ENCODE data around the gene MMRN1.

The MMRN1 gene

GRCh38 chr4:89981789-89982334, 87.2 kb downstream of the MMRN1 start:
- no peak for TF ChIP-seq CTCF (IDR thresholded peaks at IDR 0.05; ENCODE audit: low read depth, low read length, poor library complexity, severe bottlenecking)
- H3K4me1 ChIP-seq (ENCODE audit: control insufficient read depth, low read length): no peaks in the 10 kb centered on the region
- no peaks in the 10 kb centered on the region for H3K27me3 ChIP-seq (ENCODE audit: control insufficient read depth, low read length)

GRCh38 chr4:89988268-89988667, 93.6 kb downstream of the MMRN1 start:
- H3K4me1 ChIP-seq (ENCODE audit: control insufficient read depth, low read length): no peaks in the 10 kb centered on the region
- H3F3A ChIP-seq (ENCODE audit: control insufficient read depth, insufficient read depth): no peaks in the 10 kb centered on the region
- H3K4me3 ChIP-seq (ENCODE audit: low read length): no peak overlapping the region
- H3K4me2 ChIP-seq (ENCODE audit: low read length): no peak overlapping the region
- H3K9me3 ChIP-seq (ENCODE audit: control insufficient read depth, insufficient read depth, low read length): no peaks in the 10 kb centered on the region; the same call in 1 of the 2 replicates
- H3K9me2 ChIP-seq (replicated peaks; ENCODE audit: control insufficient read depth, low read length): no peaks in the 10 kb centered on the region
- H4K20me1 ChIP-seq (ENCODE audit: control insufficient read depth, insufficient read depth, low read depth, low read length): no peaks in the 10 kb centered on the region
- no peaks in the 10 kb centered on the region for H3K27me3 ChIP-seq (ENCODE audit: control insufficient read depth, low read length)
- TF ChIP-seq CTCF (IDR thresholded peaks at IDR 0.05; ENCODE audit: low read depth, low read length, poor library complexity, severe bottlenecking): no peak
- TF ChIP-seq EZH2phosphoT487 (IDR thresholded peaks at IDR 0.05; ENCODE audit: borderline replicate concordance, low read length): no peak
- no peaks in the 10 kb centered on the region for H3K36me3 ChIP-seq (ENCODE audit: control insufficient read depth, low read length)
- no peak overlapping the region for H3K27ac ChIP-seq (ENCODE audit: low read depth, low read length)
- H3K79me2 ChIP-seq (ENCODE audit: control insufficient read depth, low read length): no peaks in the 10 kb centered on the region

More at GRCh38 chr4:89981789-89982334, 87.2 kb downstream of the MMRN1 start:
- Histone ChIP-seq H3K9me2 (replicated peaks; ENCODE audit: control insufficient read depth, low read length) (no peaks in the 10 kb centered on the region), H4K20me1 (ENCODE audit: control insufficient read depth, insufficient read depth, low read depth, low read length) (no peaks in the 10 kb centered on the region), H3K27ac (ENCODE audit: low read depth, low read length) (no peak overlapping the region), H3K4me2 (ENCODE audit: low read length) (no peak overlapping the region), H3F3A (ENCODE audit: control insufficient read depth, insufficient read depth) (no peaks in the 10 kb centered on the region), H3K9me3 (ENCODE audit: control insufficient read depth, insufficient read depth, low read length) (no peaks in the 10 kb centered on the region), H3K4me3 (ENCODE audit: low read length) (no peak overlapping the region), H3K36me3 (ENCODE audit: control insufficient read depth, low read length) (no peaks in the 10 kb centered on the region), H3K79me2 (ENCODE audit: control insufficient read depth, low read length) (no peaks in the 10 kb centered on the region)

GRCh38 chr4:89992744-89993143, 98.1 kb downstream of the MMRN1 start:
- Histone ChIP-seq H3K27me3 (ENCODE audit: control insufficient read depth, low read length) (no peaks in the 10 kb centered on the region), H3K79me2 (ENCODE audit: control insufficient read depth, low read length) (no peaks in the 10 kb centered on the region), H3K9me2 (replicated peaks; ENCODE audit: control insufficient read depth, low read length) (no peaks in the 10 kb centered on the region), H3F3A (ENCODE audit: control insufficient read depth, insufficient read depth) (no peaks in the 10 kb centered on the region), H3K4me2 (ENCODE audit: low read length) (no peak overlapping the region), H3K36me3 (ENCODE audit: control insufficient read depth, low read length) (no peaks in the 10 kb centered on the region), H3K4me3 (ENCODE audit: low read length) (no peak overlapping the region), H3K4me1 (ENCODE audit: control insufficient read depth, low read length) (no peaks in the 10 kb centered on the region), H3K27ac (ENCODE audit: low read depth, low read length) (no peak overlapping the region), H3K9me3 (ENCODE audit: control insufficient read depth, insufficient read depth, low read length) (no peaks in the 10 kb centered on the region; the same call in 1 of the 2 replicates), H4K20me1 (ENCODE audit: control insufficient read depth, insufficient read depth, low read depth, low read length) (no peaks in the 10 kb centered on the region)
- TF ChIP-seq CTCF (IDR thresholded peaks at IDR 0.05; ENCODE audit: low read depth, low read length, poor library complexity, severe bottlenecking) (no peak), EZH2phosphoT487 (IDR thresholded peaks at IDR 0.05; ENCODE audit: borderline replicate concordance, low read length) (no peak)

Measured in DOHH2 (cell line).